Measurements from ENCODE around the gene TNRC6A. TPM values are rescaled to one million over a fixed set of nuclear protein-coding genes. Genes with fewer than 3 reads are reported as not detected.

Gene TNRC6A
- total and polyA plus RNA-seq, 9 of the 15 experiments (the other 6 are each of a cell fraction or from before 2014, with no cell fraction given), result 3.4 to 32.1 (median 26.6) TPM

DNA sequence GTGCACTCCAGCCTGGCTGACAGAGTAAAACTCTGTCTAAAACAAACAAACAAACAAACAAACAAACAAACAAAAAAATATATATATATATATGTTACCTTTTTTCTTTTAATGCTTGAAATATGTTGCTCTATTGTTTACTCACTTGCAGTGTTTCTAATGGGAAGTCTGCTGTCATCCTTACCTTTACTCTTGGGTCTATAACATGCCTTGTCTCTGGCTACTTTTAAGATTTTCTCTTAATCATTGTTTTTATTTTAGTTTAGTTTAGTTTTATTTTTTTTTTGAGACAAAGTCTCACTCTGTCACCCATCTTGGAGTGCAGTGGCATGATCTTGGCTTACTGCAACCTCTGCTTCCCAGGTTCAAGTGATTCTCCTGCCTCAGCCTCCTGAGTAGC is 16.1 kb upstream of the TNRC6A start:
- Histone ChIP-seq H3K4me1 (replicated peaks in 1 of 2; ENCODE audit: control insufficient read depth in 2 of 2, insufficient read depth in 2 of 2, low read length in 2 of 2) (peaks cover under 1 to 2% of the 10 kb centered on the region in 2 experiments; a peak in 2 of 5 replicates), H2AFZ (ENCODE audit: low read depth, low read length) (no peak overlapping the region), H3K36me3 (ENCODE audit: control insufficient read depth, insufficient read depth, low read length) (no peaks in the 10 kb centered on the region), H3K9ac (ENCODE audit: insufficient read depth in 1 of 2, low read depth in 2 of 2, low read length in 2 of 2) (no peak overlapping the region), H3K4me3 (no peak overlapping the region), H3K9me1 (ENCODE audit: control insufficient read depth, insufficient read depth, low read length) (peaks cover 3% of the 10 kb centered on the region), H3K9me3 (replicated peaks; ENCODE audit: control insufficient read depth, insufficient read depth, low read depth, low read length) (peaks cover 1% of the 10 kb centered on the region; the same call in 1 of the 2 replicates), H3K27me3 (ENCODE audit: control insufficient read depth in 2 of 2, insufficient read depth in 2 of 2, low read length in 2 of 2) (no peaks in the 10 kb centered on the region), H3K79me2 (ENCODE audit: control insufficient read depth, insufficient read depth, low read length) (no peaks in the 10 kb centered on the region), H4K20me1 (replicated peaks; ENCODE audit: control insufficient read depth, insufficient read depth, low read length) (no peaks in the 10 kb centered on the region), H3K4me2 (ENCODE audit: insufficient read depth, low read length) (no peak overlapping the region), H3K27ac (ENCODE audit: extremely low read depth, low read depth, low read length) (no peak overlapping the region)
- FAIRE-seq (no peak), ATAC-seq (no peak), DNase-seq (ENCODE audit: extremely low read depth in 1 of 4, low spot score in 3 of 4) (peak in 1 of 4 experiments; percentile 16)
- ChIA-PET POLR2A (interaction anchor here (0.6 kb wide), 1 partner anchor 19 kb away, joined by 3 read pairs; no protein-coding TSS in a partner anchor), CTCF (ENCODE audit: low intra/inter-chr PET ratio) (no interaction called here)
- TF ChIP-seq GABPB1 (CRISPR knock-in tag; IDR thresholded peaks at IDR 0.05) (no peak), TRIM24 (IDR thresholded peaks at IDR 0.05) (peak; percentile 13 to 75; a peak in 3 of 4 replicates), CBX3 (IDR thresholded peaks at IDR 0.05; ENCODE audit: borderline replicate concordance in 1 of 2, low read length in 2 of 2) (peak in 1 of 2 experiments; percentile 93; a peak in 2 of 3 replicates), CBX5 (IDR thresholded peaks at IDR 0.05; ENCODE audit: borderline replicate concordance, low read depth) (peak; percentile 92), TRIM28 (IDR thresholded peaks at IDR 0.05) (peak; percentile 94)
- intact Hi-C loops (cut with micrococcal nuclease), result no loop called here
- in situ Hi-C loops (cut with MboI), result no loop called here
- no TSS peak for BruUV-seq (replicated peaks)

- CTCF ChIA-PET (ENCODE audit: low intra/inter-chr PET ratio), result no interaction called here
- H3K79me2 ChIP-seq (ENCODE audit: control insufficient read depth, insufficient read depth, low read length), result no peaks in the 10 kb centered on the region
- peaks cover 1% of the 10 kb centered on the region; the same call in 1 of the 2 replicates for H3K9me3 ChIP-seq (replicated peaks; ENCODE audit: control insufficient read depth, insufficient read depth, low read depth, low read length)
- intact Hi-C loops (cut with micrococcal nuclease) (no loop called here), in situ Hi-C loops (cut with MboI) (no loop called here)
- H2AFZ ChIP-seq (ENCODE audit: low read depth, low read length), result no peak overlapping the region
- H3K9me1 ChIP-seq (ENCODE audit: control insufficient read depth, insufficient read depth, low read length), result no peaks in the 10 kb centered on the region
- no peak overlapping the region for H3K27ac ChIP-seq (ENCODE audit: extremely low read depth, low read depth, low read length)
- H3K4me3 ChIP-seq, result no peak overlapping the region
- POLR2A ChIA-PET, result no interaction called here
- no peak overlapping the region for H3K9ac ChIP-seq (ENCODE audit: insufficient read depth in 1 of 2, low read depth in 2 of 2, low read length in 2 of 2)
- ATAC-seq (no peak), FAIRE-seq (no peak), DNase-seq (ENCODE audit: extremely low read depth in 1 of 4, low spot score in 3 of 4) (no peak)
- H3K4me2 ChIP-seq (ENCODE audit: insufficient read depth, low read length), result no peak overlapping the region
- no TSS peak for BruUV-seq (replicated peaks)
- H4K20me1 ChIP-seq (replicated peaks; ENCODE audit: control insufficient read depth, insufficient read depth, low read length), result no peaks in the 10 kb centered on the region
- H3K27me3 ChIP-seq (ENCODE audit: control insufficient read depth in 2 of 2, insufficient read depth in 2 of 2, low read length in 2 of 2), result no peaks in the 10 kb centered on the region
- WGBS (ENCODE audit: insufficient coverage, low coverage, missing lambda C conversion rate), result 16% methylated on average over 6 of the region's 6 CpGs
- no peaks in the 10 kb centered on the region for H3K36me3 ChIP-seq (ENCODE audit: control insufficient read depth, insufficient read depth, low read length)
- no peaks in the 10 kb centered on the region; a peak in 1 of 5 replicates for H3K4me1 ChIP-seq (replicated peaks in 1 of 2; ENCODE audit: control insufficient read depth in 2 of 2, insufficient read depth in 2 of 2, low read length in 2 of 2)
- TF ChIP-seq ZFP1 (CRISPR knock-in tag; IDR thresholded peaks at IDR 0.05), result no peak
- no peak for TF ChIP-seq ZNF778 (CRISPR knock-in tag; IDR thresholded peaks at IDR 0.05)
- no peak for TF ChIP-seq PKNOX1 (IDR thresholded peaks at IDR 0.05)
- no peak for TF ChIP-seq JUND (IDR thresholded peaks at IDR 0.05; ENCODE audit: borderline replicate concordance, low read depth, low read length)
- TF ChIP-seq JUND (tag; IDR thresholded peaks at IDR 0.05; ENCODE audit: borderline replicate concordance, low read depth, low read length), result no peak
- TF ChIP-seq CREB3 (tag; conservative IDR thresholded peaks at IDR 0.05; ENCODE audit: low read depth), result no peak
- TF ChIP-seq ZKSCAN1 (IDR thresholded peaks at IDR 0.05; ENCODE audit: low read depth, low read length), result no peak
- no peak for TF ChIP-seq ZNF134 (CRISPR knock-in tag; conservative IDR thresholded peaks at IDR 0.05)
- TF ChIP-seq, protein P1, sequence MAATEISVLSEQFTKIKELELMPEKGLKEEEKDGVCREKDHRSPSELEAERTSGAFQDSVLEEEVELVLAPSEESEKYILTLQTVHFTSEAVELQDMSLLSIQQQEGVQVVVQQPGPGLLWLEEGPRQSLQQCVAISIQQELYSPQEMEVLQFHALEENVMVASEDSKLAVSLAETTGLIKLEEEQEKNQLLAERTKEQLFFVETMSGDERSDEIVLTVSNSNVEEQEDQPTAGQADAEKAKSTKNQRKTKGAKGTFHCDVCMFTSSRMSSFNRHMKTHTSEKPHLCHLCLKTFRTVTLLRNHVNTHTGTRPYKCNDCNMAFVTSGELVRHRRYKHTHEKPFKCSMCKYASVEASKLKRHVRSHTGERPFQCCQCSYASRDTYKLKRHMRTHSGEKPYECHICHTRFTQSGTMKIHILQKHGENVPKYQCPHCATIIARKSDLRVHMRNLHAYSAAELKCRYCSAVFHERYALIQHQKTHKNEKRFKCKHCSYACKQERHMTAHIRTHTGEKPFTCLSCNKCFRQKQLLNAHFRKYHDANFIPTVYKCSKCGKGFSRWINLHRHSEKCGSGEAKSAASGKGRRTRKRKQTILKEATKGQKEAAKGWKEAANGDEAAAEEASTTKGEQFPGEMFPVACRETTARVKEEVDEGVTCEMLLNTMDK (IDR thresholded peaks at IDR 0.05; ENCODE audit: borderline replicate concordance, insufficient read depth, low read depth, low read length, poor library complexity, severe bottlenecking), result no peak
Measured at GRCh38 chr16:24717411-24717810, 12.0 kb upstream of the TNRC6A start.
